ENCODE measurements around the gene ARHGEF28.

DNA sequence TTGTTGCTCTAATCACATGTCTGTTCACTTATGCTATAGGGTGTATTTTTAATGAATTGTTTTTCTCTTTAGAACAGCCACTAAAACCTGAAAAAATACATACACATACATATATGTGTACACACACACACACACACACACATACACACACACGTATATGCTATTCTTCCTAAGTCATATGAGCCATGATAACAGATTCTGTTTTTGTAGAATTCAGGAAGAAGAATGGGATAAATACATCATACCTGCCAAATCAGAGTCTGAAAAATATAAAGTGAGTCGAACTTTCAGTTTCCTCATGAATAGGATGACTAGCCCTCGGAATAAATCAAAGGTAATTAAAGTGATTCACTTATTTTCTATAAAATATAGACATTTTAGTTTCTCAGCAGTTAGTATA, 231.4 kb downstream of the ARHGEF28 start:
- TF ChIP-seq ZNF274 (IDR thresholded peaks at IDR 0.05; ENCODE audit: low read depth, low read length) (no peak), YY1 (IDR thresholded peaks at IDR 0.05; ENCODE audit: insufficient read depth, insufficient read length) (no peak), SUZ12 (IDR thresholded peaks at IDR 0.05; ENCODE audit: extremely low read depth, insufficient read depth, insufficient read length) (no peak)
